Fibroblast of lung (primary cell): ENCODE results near the gene CDK6.

Experiments
- EZH2 ChIP-seq: IDR thresholded peaks from 2 replicates; pipeline ENCODE4 v1.5.1; 2012; ENCODE audit warnings: low read length, control low read depth, mild to moderate bottlenecking; ENCODE audit errors: missing control alignments
- TF ChIP-seq, protein P1 (sequence below), 2 donors: IDR thresholded peaks in 1 of 2; conservative IDR thresholded peaks in 1 of 2; 1 replicate in 1 of 2; 2 replicates in 1 of 2; pipeline ENCODE4 v1.5.1; 2011 to 2012; ENCODE audit warnings: low read length in 2 of 2, control low read depth in 1 of 2, inconsistent platforms in 1 of 2, low read depth in 1 of 2, mild to moderate bottlenecking in 1 of 2

DNA sequence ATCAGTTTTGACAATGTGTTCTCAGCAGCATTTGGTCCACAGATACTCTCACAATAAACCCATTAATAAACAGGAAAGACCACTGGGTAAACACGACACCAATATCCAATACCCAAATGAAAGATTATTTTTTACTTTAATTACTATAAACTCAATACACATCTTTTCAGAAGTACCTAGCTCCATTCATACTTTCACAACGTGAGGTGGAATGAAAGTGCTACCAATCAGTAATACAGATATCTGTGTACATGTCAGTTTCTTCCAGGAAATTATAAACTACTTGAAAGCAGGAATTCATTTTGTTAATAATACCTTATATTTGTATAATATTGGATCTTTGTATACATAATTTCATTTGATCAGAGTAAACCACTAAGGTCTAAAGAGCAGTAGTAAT is 11.9 kb downstream of the CDK6 start:
- TF ChIP-seq, protein P1, sequence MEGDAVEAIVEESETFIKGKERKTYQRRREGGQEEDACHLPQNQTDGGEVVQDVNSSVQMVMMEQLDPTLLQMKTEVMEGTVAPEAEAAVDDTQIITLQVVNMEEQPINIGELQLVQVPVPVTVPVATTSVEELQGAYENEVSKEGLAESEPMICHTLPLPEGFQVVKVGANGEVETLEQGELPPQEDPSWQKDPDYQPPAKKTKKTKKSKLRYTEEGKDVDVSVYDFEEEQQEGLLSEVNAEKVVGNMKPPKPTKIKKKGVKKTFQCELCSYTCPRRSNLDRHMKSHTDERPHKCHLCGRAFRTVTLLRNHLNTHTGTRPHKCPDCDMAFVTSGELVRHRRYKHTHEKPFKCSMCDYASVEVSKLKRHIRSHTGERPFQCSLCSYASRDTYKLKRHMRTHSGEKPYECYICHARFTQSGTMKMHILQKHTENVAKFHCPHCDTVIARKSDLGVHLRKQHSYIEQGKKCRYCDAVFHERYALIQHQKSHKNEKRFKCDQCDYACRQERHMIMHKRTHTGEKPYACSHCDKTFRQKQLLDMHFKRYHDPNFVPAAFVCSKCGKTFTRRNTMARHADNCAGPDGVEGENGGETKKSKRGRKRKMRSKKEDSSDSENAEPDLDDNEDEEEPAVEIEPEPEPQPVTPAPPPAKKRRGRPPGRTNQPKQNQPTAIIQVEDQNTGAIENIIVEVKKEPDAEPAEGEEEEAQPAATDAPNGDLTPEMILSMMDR (conservative IDR thresholded peaks at IDR 0.05 in 1 of 2, IDR thresholded peaks at IDR 0.05 in 1 of 2; ENCODE audit: low read depth in 1 of 2, low read length in 2 of 2) = no peak
- no peak for TF ChIP-seq EZH2
